Activated CD4-positive, alpha-beta T cell treated with anti-CD3 and anti-CD28 coated beads for 1 hour (primary cell): Measurements from ENCODE around the gene TMEM256.

ENCODE experiments used
- DNase-seq: peaks from one replicate; pipeline ENCODE4 v3.0.0-alpha.2; 2020

TMEM256 gene

GRCh38 chr17:7428557-7428956 lies 24.7 kb upstream of the TMEM256 start, which contains the start of gene SPEM3:
SPEM3 (plus strand) TSS chr17:7428857; CDS start chr17:7428903, 46 bp downstream.
- no peak for DNase-seq

- no peak for DNase-seq
Observed at GRCh38 chr17:7427549-7427948, 23.7 kb upstream of the TMEM256 start.

GRCh38 chr17:7426896-7427489 lies 23.1 kb upstream of the TMEM256 start:
- no peak for DNase-seq

- no peak for DNase-seq
Observed at GRCh38 chr17:7426203-7426863, 22.4 kb upstream of the TMEM256 start.

GRCh38 chr17:7425756-7426155 lies 21.9 kb upstream of the TMEM256 start:
- no peak for DNase-seq

- DNase-seq = no peak
Observed at GRCh38 chr17:7425316-7425715, 21.4 kb upstream of the TMEM256 start, which contains the start of gene SPEM2. SPEM2 (plus strand) TSS chr17:7425616; CDS start chr17:7425689, 73 bp downstream.

- no peak for DNase-seq
Observed at GRCh38 chr17:7423679-7424078, 19.8 kb upstream of the TMEM256 start.

GRCh38 chr17:7421186-7421585 lies 17.3 kb upstream of the TMEM256 start:
- DNase-seq = no peak

DNA sequence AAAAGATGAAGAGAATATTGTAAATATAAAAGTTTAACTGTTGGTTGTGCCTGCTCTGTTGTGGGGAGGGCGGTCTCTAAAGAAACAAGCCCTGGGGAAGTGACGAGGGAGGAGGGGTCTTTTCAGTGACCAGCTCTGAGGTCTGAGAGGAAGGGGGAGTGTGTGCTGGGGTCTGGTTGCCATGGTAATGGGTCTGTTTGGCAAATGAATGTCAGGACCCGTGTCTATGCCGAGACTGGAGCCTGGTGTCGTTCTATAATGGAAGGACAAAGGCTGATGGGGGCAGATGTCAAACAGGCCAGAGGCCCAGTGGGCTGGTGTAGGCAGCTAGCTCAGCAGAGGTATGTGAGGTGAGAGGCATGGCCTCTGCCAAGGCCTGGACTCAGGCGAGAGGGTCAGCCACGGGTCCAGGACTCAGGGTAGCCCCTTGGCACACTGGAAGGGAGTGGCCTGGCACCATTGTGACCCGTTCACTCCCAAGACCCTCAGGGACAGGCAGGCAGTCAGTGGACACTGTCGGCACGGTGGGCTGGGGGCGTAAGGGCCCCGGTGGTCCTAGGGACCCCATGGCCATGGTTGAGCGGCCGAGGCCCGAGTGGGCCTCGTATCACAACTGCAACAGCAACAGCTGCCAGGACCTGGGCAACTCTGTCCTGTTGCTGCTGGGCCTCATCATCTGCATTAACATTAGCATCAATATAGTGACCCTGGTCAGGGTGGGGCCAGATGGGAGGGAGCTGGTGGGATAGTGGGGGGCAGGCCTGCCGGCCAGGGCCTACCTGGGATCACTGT lies 16.1 kb upstream of the TMEM256 start, which contains the start of gene SPEM1:
Gene SPEM1, plus strand, starts transcription at position 506 of the 792 bp plus-strand sequence. Its CDS starts 61 bp downstream, at position 567.
- DNase-seq = no peak

DNA sequence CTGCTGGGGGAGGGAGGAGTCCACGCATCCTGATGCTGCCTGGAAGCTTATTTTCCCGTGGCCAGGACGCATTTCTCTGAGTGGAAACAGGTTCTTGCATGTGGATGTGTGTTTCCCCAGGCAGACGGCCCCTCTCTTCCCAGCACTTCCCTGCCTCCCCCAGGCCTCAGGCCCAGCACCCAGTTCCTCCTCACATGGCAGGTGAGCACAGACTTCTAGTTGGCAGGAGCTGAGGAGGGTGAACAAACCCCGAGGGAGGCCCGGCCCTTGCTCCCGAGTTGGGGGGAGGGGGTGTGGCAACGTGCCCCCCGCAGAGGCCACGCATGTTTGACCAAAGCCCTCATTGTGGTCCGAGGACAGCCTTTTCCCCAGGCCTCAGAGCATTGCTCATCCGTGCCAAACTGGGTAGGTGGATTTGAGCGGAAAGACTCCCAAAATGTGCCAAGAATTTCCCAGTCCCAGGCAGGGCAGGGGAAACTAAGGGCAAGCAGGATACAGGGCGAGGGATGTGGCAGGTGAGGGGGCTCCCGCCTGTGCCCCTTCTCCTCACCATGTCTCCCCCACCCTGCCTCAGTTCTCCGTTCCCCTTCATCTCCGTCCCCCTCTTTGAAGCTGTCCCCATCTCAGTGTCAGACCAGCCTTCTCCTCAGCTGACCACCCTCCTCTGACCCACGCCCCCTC lies 14.7 kb upstream of the TMEM256 start:
- no peak for DNase-seq

GRCh38 chr17:7417056-7417655 lies 13.3 kb upstream of the TMEM256 start:
- no peak for DNase-seq

- no peak for DNase-seq
Observed at GRCh38 chr17:7416323-7416722, 12.4 kb upstream of the TMEM256 start.

DNA sequence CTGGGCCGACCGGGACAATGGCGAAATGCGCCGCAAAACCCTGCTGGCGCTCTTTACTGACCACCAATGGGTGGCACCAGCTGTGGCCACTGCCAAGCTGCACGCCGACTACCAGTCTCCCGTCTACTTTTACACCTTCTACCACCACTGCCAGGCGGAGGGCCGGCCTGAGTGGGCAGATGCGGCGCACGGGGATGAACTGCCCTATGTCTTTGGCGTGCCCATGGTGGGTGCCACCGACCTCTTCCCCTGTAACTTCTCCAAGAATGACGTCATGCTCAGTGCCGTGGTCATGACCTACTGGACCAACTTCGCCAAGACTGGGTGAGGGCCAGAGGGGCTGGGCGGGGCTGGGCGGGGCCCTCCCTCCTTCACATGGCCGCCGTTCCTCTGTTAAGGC lies 11.9 kb upstream of the TMEM256 start:
- no peak for DNase-seq

GRCh38 chr17:7414837-7415236 lies 10.9 kb upstream of the TMEM256 start:
- no peak for DNase-seq

DNA sequence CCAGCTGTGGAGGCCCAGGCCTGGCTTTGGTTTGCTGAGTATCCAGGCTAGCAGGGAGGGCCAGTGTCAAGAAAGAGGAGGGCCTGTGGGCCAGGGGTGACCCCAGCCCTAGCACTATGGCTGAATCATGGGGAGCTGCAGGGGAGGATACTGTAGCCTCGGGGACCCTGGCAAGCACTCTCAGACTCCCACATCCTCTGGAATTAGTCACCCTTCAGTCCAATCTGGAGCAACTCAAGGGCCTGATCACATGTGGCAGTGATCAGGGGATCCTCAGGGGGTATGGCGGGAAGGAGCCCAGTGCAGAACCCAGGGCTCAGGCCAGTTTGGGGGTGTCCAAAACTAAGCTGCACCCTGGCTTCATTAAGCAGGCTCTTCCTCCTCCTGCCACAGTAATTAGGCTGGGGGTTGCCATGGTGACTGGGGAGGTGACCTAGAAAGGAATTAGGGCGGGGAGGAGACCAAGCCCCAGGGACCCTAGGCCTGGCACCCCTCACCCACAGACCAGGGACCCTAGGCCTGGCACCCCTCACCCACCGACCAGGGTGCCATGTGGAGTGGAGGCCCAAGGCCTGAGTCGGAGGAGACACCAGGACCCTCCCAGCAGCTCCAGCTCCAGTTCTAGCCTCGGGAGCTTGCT lies 9.6 kb upstream of the TMEM256 start:
- no peak for DNase-seq

GRCh38 chr17:7411427-7411750 lies 7.5 kb upstream of the TMEM256 start:
- no peak for DNase-seq

- no peak for DNase-seq
Observed at GRCh38 chr17:7410634-7411426, 6.9 kb upstream of the TMEM256 start.

DNA sequence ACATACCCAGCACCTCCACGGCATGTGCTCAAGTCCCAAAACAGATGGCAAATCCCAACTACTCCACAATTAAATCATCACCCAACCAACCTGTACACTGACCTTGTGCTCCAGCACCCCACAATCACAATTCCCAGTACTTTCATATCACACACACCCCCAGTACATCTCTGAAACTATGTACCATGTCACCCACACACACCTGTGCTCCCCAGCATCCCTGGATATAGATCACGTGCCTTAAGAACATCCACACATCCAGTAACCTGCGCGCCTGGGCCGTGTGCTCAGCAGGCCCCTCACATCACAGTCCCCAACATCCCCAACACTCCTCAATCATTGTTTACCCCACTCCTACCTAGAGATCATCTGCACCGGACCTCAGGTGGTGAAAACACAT lies 5.8 kb upstream of the TMEM256 start:
- DNase-seq = no peak

GRCh38 chr17:7408863-7409262 lies 5.0 kb upstream of the TMEM256 start:
- no peak for DNase-seq

GRCh38 chr17:7408252-7408727 lies 4.4 kb upstream of the TMEM256 start:
- DNase-seq = no peak

- no peak for DNase-seq
Observed at GRCh38 chr17:7407485-7408251, 3.8 kb upstream of the TMEM256 start, which contains the start of gene NLGN2. NLGN2 (plus strand) TSS chr17:7407845; CDS start chr17:7408256, 411 bp downstream.
